Stimulated activated CD4-positive, alpha-beta T cell treated with anti-CD3 and anti-CD28 coated beads, Interleukin-4, amount 100 ng/mL, for 1 hour (primary cell): Measurements from ENCODE around the gene SLC12A6.

Experiments
- DNase-seq: peaks from one replicate; pipeline ENCODE4 v3.0.0-alpha.2; 2020

Gene SLC12A6

GRCh38 chr15:34327906-34328305, 9.7 kb downstream of the SLC12A6 start:
- no peak for DNase-seq

- no peak for DNase-seq
Measured at GRCh38 chr15:34325368-34325767, 12.2 kb downstream of the SLC12A6 start.

DNA sequence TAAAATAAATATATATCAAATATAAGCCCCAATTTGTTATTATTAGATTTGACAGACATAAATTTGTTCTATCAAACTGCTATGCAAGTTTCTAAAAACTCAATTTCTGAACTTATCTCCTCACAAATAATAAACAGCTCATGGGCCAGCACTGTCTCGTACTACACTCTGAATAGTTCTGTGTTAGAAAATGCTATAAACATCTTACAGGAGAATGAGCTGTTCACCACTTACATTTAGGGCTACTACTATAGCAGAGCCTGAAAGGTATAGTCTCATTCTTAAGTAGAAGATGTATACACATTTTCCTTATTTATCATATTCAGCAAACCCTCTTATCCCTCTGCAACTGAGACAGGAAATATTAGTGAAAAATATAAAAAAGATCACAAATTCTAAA, 12.6 kb downstream of the SLC12A6 start:
- no peak for DNase-seq

DNA sequence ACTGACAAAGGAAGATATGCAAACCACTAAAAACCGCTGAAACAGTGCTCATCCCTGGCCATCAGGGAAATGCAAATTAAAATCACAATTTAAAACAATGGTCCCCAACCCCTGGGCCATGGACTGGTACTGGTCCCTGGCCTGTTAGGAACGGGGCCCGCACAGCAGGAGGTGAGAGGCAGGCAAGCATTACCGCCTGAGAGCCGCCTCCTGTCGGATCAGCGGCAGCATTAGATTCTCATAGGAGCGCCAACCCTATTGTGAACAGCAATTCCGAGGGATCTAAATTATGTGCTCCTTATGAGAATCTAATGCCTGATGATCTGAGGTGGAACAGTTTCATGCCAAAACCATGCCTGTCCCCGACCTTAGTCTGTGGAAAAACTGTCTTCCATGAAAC, 14.4 kb downstream of the SLC12A6 start:
- DNase-seq, result no peak

GRCh38 chr15:34318277-34319079, 19.1 kb downstream of the SLC12A6 start:
- no peak for DNase-seq

DNA sequence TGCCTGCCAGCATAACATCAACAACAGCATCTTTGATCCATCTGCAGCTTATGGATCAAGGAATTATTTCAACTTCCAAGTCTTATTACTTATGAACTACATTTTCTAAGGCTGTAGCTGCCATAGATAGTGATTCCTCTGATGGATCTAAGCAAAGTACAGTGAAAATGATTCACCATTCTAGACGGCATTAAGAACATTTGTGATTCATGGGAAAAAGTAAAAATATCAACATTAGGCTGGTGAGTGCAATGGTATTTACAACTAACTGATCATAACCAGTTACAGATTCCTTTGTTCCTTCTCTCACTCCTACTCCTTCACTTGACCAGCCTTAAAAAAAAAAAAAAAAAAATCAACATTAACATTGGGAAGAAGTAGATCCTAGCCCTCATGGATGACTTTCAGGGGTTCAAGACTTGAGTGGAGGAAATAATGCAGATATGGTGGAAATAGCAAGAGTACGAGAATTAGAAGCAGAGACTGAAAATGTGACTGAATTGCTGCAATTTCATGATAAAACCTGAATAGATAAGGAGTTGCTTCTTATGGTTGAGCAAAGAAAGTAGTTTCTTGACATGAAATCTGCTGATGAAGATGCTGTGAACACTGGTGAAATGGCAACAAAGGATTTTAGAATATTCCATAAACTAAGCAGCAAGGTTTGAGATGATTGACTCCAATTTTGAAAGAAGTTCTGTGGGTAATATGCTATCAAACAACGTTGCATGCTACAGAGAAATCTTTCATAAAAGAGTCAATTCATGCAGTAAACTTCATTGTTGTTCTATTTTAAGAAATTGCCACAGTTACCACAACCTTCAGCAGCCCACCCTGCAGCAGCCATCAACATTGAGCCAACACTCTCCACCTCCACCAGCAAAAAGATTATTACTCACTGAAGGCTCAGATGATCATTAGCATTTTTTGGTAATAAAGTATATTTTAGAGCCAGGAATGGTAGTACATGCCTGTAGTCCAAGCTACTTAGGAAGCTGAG, 22.8 kb downstream of the SLC12A6 start:
- DNase-seq, result no peak

- DNase-seq, result no peak
Measured at GRCh38 chr15:34311563-34311962, 26.0 kb downstream of the SLC12A6 start.

- DNase-seq, result no peak
Measured at GRCh38 chr15:34304613-34305012, 33.0 kb downstream of the SLC12A6 start.

- no peak for DNase-seq
Measured at GRCh38 chr15:34301058-34301457, 36.5 kb downstream of the SLC12A6 start.

DNA sequence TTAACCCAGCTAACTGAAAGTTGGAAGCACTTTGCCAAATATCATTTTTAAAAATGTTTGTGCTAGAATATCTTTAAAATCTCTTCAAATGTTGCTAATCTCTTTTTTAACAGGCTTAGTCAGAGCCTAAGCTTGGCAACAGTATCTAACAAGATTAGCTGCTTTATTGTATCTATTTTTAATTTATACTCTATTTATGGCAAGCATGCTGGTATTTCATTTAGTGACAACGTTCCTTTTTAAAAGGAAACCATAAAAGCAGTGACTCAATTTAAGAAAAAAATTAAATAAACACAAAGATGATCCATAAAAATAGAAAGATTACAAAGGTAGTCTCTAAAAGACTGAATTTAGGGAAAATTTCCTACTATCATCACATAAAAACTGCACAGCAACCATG, 40.5 kb downstream of the SLC12A6 start:
- no peak for DNase-seq

GRCh38 chr15:34292621-34293020, 45.0 kb downstream of the SLC12A6 start:
- DNase-seq, result no peak

GRCh38 chr15:34284937-34285336, 52.6 kb downstream of the SLC12A6 start:
- no peak for DNase-seq

GRCh38 chr15:34282384-34282783, 55.2 kb downstream of the SLC12A6 start:
- DNase-seq, result no peak

- DNase-seq, result no peak
Measured at GRCh38 chr15:34280193-34280592, 57.4 kb downstream of the SLC12A6 start.

- no peak for DNase-seq
Measured at GRCh38 chr15:34279368-34279767, 58.2 kb downstream of the SLC12A6 start.

GRCh38 chr15:34275721-34276120, 61.9 kb downstream of the SLC12A6 start:
- DNase-seq, result no peak

GRCh38 chr15:34275154-34275553, 62.4 kb downstream of the SLC12A6 start:
- no peak for DNase-seq

DNA sequence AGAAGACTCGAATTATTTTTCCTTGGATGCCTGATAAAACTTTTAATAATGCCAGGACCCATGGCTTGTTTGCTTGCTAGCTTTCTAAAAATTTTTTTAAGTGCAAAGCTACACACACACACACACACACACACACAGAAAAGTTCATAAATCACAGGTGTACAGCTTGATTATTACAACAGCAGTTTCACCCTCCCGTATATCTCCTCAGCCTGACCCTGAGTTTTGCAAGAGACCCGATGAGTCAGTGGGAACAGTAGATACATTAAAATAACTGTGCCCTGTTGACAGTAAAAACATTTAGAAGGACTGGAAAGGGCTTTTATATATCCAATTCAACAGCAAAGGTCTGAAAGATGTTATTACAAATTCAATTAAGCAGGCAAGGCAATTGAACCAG, 66.1 kb downstream of the SLC12A6 start:
- DNase-seq, result no peak

GRCh38 chr15:34266751-34267150, 70.8 kb downstream of the SLC12A6 start:
- no peak for DNase-seq

GRCh38 chr15:34264076-34264475, 73.5 kb downstream of the SLC12A6 start:
- no peak for DNase-seq

DNA sequence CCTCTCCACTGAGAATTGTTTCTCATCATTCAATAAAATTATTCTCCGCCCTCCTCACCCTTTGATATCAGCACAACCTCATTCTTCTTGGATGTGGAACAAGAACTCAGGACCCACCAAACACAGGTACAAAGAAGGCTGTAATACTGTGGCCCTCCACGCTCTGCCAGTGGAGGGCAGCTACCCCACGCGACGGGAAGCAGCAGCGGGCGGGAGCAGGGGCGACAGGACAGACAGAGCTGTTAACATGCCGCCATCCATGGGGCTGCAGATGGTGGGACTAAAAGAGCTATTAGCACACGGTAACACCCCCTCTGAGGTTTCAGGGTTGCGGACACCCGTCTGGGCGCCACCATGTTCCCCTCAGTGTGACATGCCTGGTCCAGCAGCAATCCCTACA, 75.2 kb downstream of the SLC12A6 start:
- DNase-seq, result no peak

DNA sequence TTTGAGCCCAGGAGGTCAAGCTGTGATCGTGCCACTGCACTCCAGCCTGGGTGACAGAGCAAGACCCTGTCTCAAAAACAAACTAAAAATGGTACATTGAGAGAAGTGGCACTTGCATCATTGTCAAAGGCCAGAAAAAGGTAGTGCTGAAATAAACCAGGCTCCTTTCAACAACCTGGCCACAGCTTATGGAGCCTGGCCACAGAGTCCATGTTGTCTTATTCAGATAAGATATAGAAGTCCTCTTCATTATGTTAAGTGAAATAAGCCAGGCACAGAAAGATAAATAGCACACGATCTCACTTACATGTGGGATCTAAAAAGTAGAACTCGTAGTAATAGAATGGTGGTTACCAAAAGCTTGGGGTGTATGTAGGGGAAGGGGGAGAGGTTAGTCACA, 78.0 kb downstream of the SLC12A6 start:
- no peak for DNase-seq

DNA sequence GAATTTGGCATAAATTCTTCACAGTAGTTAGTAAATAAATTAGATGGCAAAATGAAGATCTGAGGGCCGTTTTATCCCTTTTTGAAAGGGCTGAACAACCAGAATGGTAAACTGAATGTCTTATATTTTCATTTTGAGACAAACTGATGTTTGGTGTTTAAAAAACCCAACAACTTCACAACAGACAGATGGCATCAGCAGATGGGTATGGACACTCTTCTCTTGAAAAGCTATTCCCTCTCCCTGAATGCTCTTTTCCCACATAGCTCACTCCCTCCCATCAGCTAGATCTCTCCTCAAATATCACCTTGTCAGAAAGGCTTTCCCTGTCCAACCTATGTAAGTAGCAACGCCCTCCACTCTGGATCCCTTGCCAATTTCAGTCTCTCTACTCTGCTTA, 79.4 kb downstream of the SLC12A6 start:
- DNase-seq, result no peak

DNA sequence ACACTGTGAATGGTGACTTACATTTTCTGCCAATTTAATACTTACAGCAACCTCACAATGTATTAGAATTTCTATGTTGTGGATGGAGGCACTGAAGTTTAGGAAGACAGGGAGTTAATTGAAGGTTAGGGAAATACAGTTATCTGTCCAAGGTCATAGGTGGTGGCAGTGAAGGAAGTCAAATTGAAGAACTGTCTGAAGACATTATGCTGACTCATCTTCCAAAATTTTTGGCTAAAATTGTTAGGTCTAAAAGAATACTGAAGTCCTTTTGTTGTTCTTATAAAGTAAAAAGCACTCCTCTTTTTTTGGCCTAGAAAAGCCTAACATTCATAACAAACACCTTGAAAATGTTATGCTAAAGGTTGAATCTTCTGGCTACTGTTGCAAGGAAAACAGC, 85.0 kb downstream of the SLC12A6 start:
- DNase-seq, result no peak
